Liver (tissue), 9 donors: Measurements from ENCODE around the gene SPARC. TPM values are rescaled to one million over a fixed set of nuclear protein-coding genes. Genes with fewer than 3 reads are reported as not detected.
"Not testable (repeated sequence)": the region's sequence is repeated elsewhere in the genome, so short reads cannot be mapped to it uniquely, and the experiment has no call there.

Source experiments
- DNase-seq: peaks from one replicate; pipeline ENCODE4 v3.0.0-alpha.2; 2017; ENCODE audit warnings: low spot score
- H3K27ac ChIP-seq, 2 donors: one replicate each; pipeline ENCODE4 v1.7.0; 2013; ENCODE audit warnings: inconsistent platforms in 2 of 2, low read length in 2 of 2, control low read depth in 1 of 2, low read depth in 1 of 2, mild to moderate bottlenecking in 1 of 2
- H3K27me3 ChIP-seq, 4 donors: one replicate each; pipeline versions ENCODE4 v1.6.1 to v1.7.0; 2013; ENCODE audit warnings: low read length in 3 of 4, inconsistent platforms in 1 of 4, mild to moderate bottlenecking in 1 of 4, moderate library complexity in 1 of 4; ENCODE audit not compliant: control insufficient read depth in 4 of 4, insufficient read depth in 4 of 4
- H3K36me3 ChIP-seq, 4 donors: one replicate each; pipeline versions ENCODE4 v1.6.1 to v1.7.0; 2013; ENCODE audit warnings: low read length in 3 of 4, mild to moderate bottlenecking in 3 of 4, low read depth in 1 of 4, moderate library complexity in 1 of 4; ENCODE audit not compliant: control insufficient read depth in 4 of 4, insufficient read depth in 3 of 4
- H3K4me1 ChIP-seq, 4 donors: one replicate each; pipeline versions ENCODE4 v1.6.1 to v1.7.0; 2013; ENCODE audit warnings: low read length in 3 of 4, mild to moderate bottlenecking in 3 of 4, moderate library complexity in 1 of 4; ENCODE audit not compliant: control insufficient read depth in 4 of 4, insufficient read depth in 4 of 4
- H3K4me3 ChIP-seq, 3 donors: one replicate each; pipeline versions ENCODE4 v1.6.1 to v1.7.0; 2013; ENCODE audit warnings: low read length in 3 of 3, control low read depth in 1 of 3, low read depth in 1 of 3, mild to moderate bottlenecking in 1 of 3
- H3K9ac ChIP-seq, 2 donors: one replicate each; pipeline ENCODE4 v1.7.0; 2013; ENCODE audit warnings: low read length in 2 of 2, mild to moderate bottlenecking in 2 of 2, moderate library complexity in 2 of 2, control low read depth in 1 of 2, low read depth in 1 of 2
- H3K9me3 ChIP-seq, 4 donors: one replicate each; pipeline versions ENCODE4 v1.6.1 to v1.7.0; 2013; ENCODE audit warnings: low read length in 3 of 4; ENCODE audit not compliant: control insufficient read depth in 4 of 4
- ATF3 ChIP-seq: IDR thresholded peaks from 2 replicates; pipeline ENCODE4 v1.6.1; 2016; ENCODE audit warnings: antibody characterized with exemption
- CTCF ChIP-seq: fragments of 150-350 bp; IDR thresholded peaks from 2 replicates; pipeline ENCODE4 v1.5.1; 2017; ENCODE audit warnings: improper control_type of control experiment, low read depth, low read length; ENCODE audit not compliant: missing input control
- EGR1 ChIP-seq, 2 donors: IDR thresholded peaks; 2 replicates each; pipeline ENCODE4 v1.6.1; 2016 to 2018; ENCODE audit warnings: antibody characterized with exemption in 2 of 2, low read depth in 2 of 2
- FOXA1 ChIP-seq: IDR thresholded peaks from 2 replicates; pipeline ENCODE4 v1.6.1; 2016; ENCODE audit warnings: antibody characterized with exemption
- FOXA2 ChIP-seq: IDR thresholded peaks from 2 replicates; pipeline ENCODE4 v1.6.1; 2016; ENCODE audit warnings: antibody characterized with exemption
- HNF4A ChIP-seq, 2 donors: conservative IDR thresholded peaks; 2 replicates each; pipeline ENCODE4 v1.6.1; 2016; ENCODE audit warnings: antibody characterized with exemption in 2 of 2, mild to moderate bottlenecking in 2 of 2
- HNF4G ChIP-seq: IDR thresholded peaks from 2 replicates; pipeline ENCODE4 v1.6.1; 2016; ENCODE audit warnings: antibody characterized with exemption
- JUND ChIP-seq, 2 donors: IDR thresholded peaks; 2 replicates each; pipeline ENCODE4 v1.6.1; 2016; ENCODE audit warnings: antibody characterized with exemption in 2 of 2
- REST ChIP-seq: IDR thresholded peaks from 2 replicates; pipeline ENCODE4 v1.6.1; 2016; ENCODE audit warnings: antibody characterized with exemption, mild to moderate bottlenecking
- RXRA ChIP-seq, 2 donors: IDR thresholded peaks; 2 replicates each; pipeline ENCODE4 v1.6.1; 2017 to 2018; ENCODE audit warnings: antibody characterized with exemption in 2 of 2, mild to moderate bottlenecking in 1 of 2
- TAF1 ChIP-seq: conservative IDR thresholded peaks from 2 replicates; pipeline ENCODE4 v1.6.1; 2016; ENCODE audit warnings: antibody characterized with exemption, mild to moderate bottlenecking
- YY1 ChIP-seq: IDR thresholded peaks from 2 replicates; pipeline ENCODE4 v1.6.1; 2016; ENCODE audit warnings: antibody characterized with exemption, mild to moderate bottlenecking
- WGBS: extraction: QIAGEN DNeasy Blood & Tissue Kit; methylation state at CpG from one replicate; pipeline ENCODE4 v1.1.7; 2013; 5-methylcytosine and 5-hydroxymethylcytosine counted together
- polyA plus RNA-seq, 2 donors: library from polyadenylated mRNA; stranded (reverse) in 1 of 2; unstranded in 1 of 2; fragments of 200-250 nt in 1 of 2; fragments of >200 nt in 1 of 2; fragmentation: Nextera tagmentation in 1 of 2; extraction: Ambion mirVana in 1 of 2; gene quantifications; one replicate each; pipeline versions ENCODE4 v1.2.1 to v1.2.3, GENCODE V29; 2013 to 2015
- total RNA-seq, 2 donors: library from RNA; depleted of rRNA; stranded (reverse); fragments of >200 nt; gene quantifications; one replicate each; pipeline ENCODE4 v1.2.3, GENCODE V29; 2014
- TF ChIP-seq, protein P1 (sequence below): IDR thresholded peaks from 2 replicates; pipeline ENCODE4 v1.6.1; 2016; ENCODE audit warnings: antibody characterized with exemption
- TF ChIP-seq, protein P2 (sequence below): IDR thresholded peaks from 2 replicates; pipeline ENCODE4 v1.6.1; 2016; ENCODE audit warnings: antibody characterized with exemption
- donor health status: healthy.
- donor health status: healthy.
- donor health status: healthy.
- donor health status: healthy.
- donor health status: healthy.

SPARC gene
- total and polyA plus RNA-seq, 4 donors: 96.6 to 269 (median 110) TPM

DNA sequence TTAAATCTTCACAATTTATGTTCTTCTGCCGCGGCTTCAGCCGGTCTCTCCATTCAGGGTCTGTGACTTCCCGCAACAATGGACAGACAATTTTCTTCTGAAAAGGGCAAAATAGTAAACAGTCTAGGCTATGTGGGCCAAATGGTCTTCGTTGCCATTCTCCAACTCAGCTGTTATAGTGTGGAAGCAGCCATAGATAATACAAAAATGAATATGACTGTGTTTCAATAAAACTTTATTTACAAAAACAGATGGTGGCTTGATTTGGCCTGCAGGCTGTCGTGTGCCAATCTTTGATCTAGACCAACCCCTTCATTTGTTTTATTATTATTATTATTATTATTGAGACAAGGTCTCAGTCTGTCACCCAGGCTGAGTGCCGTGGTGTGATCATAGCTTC lies 43.7 kb upstream of the SPARC start:
- no peak overlapping the region for H3K4me3 ChIP-seq
- no peak overlapping the region for H3K9ac ChIP-seq
- DNase-seq: no peak
- no peak overlapping the region for H3K27ac ChIP-seq
- H3K27me3 ChIP-seq: no peaks in the 10 kb centered on the region
- WGBS: 91% methylated on average over 7 of the region's 7 CpGs
- H3K9me3 ChIP-seq: peaks cover 0 to 3% (median 0%) of the 10 kb centered on the region in 4 donors
- H3K4me1 ChIP-seq: no peaks in the 10 kb centered on the region
- TF ChIP-seq, protein P1, sequence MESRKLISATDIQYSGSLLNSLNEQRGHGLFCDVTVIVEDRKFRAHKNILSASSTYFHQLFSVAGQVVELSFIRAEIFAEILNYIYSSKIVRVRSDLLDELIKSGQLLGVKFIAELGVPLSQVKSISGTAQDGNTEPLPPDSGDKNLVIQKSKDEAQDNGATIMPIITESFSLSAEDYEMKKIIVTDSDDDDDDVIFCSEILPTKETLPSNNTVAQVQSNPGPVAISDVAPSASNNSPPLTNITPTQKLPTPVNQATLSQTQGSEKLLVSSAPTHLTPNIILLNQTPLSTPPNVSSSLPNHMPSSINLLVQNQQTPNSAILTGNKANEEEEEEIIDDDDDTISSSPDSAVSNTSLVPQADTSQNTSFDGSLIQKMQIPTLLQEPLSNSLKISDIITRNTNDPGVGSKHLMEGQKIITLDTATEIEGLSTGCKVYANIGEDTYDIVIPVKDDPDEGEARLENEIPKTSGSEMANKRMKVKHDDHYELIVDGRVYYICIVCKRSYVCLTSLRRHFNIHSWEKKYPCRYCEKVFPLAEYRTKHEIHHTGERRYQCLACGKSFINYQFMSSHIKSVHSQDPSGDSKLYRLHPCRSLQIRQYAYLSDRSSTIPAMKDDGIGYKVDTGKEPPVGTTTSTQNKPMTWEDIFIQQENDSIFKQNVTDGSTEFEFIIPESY: no peak
- TF ChIP-seq JUND (IDR thresholded peaks at IDR 0.05): no peak
- TF ChIP-seq, protein P2, sequence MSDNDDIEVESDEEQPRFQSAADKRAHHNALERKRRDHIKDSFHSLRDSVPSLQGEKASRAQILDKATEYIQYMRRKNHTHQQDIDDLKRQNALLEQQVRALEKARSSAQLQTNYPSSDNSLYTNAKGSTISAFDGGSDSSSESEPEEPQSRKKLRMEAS: no peak
- no peak for TF ChIP-seq TAF1
- TF ChIP-seq HNF4A (conservative IDR thresholded peaks at IDR 0.05): no peak
- TF ChIP-seq YY1: no peak
- TF ChIP-seq ATF3: no peak
- TF ChIP-seq EGR1 (IDR thresholded peaks at IDR 0.05; ENCODE audit: low read depth in 2 of 2): no peak
- no peak for TF ChIP-seq CTCF
- no peak for TF ChIP-seq FOXA2
- no peak for TF ChIP-seq RXRA (IDR thresholded peaks at IDR 0.05)
- no peak for TF ChIP-seq FOXA1
- H3K36me3 ChIP-seq: peaks cover 0 to 3% (median 0%) of the 10 kb centered on the region in 4 donors

DNA sequence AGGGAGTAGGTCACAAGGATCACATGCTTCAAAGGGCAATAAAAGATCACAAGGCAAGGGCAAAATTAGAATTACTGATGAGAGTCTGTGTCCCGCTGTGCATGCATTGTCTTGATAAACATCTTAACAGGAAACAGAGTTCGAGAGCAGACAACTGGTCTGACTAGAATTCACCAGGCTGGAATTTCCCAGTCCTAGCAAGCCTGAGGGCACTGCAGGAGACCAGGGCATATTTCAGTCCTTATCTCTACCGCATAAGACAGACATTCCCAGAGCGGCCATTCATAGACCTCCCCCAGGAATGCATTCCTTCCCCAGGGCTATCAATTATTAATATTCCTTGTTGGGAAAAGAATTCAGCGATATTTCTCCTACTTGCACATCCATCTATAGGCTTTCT lies 42.9 kb upstream of the SPARC start:
- not testable (repeated sequence) for H3K36me3 ChIP-seq, H3K4me3 ChIP-seq, H3K27me3 ChIP-seq, H3K27ac ChIP-seq, H3K4me1 ChIP-seq, H3K9me3 ChIP-seq, DNase-seq, H3K9ac ChIP-seq
- WGBS: 85% methylated on average over 5 of the region's 5 CpGs

DNA sequence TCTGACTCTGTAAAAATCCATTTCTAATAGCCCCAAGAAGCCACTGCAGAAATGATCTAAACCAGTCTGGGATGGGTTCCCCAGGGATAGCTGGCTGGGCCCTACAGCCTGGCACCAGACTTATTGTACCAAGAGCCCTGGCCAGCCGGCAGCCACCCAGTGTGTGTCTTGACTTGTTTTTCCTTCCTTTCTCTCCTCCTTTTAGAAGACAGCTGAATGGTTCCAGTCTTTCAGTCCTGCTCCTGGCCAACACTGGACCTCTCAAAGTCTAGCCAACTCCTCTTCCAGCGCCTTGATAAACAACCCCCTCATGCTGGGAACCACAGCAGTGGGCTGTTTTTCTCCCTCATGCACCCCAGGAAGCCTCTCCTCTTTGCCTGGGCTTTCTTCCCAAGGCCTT lies 37.6 kb upstream of the SPARC start:
- TF ChIP-seq, protein P2: no peak
- TF ChIP-seq RXRA (IDR thresholded peaks at IDR 0.05): no peak
- TF ChIP-seq YY1: no peak
- TF ChIP-seq HNF4G: no peak
- TF ChIP-seq FOXA1: no peak
- no peak for TF ChIP-seq EGR1 (IDR thresholded peaks at IDR 0.05; ENCODE audit: low read depth in 2 of 2)
- TF ChIP-seq HNF4A (conservative IDR thresholded peaks at IDR 0.05): no peak
- no peak for TF ChIP-seq REST
- no peak overlapping the region for H3K4me3 ChIP-seq
- WGBS: 91% methylated on average over 2 of the region's 2 CpGs
- H3K9ac ChIP-seq: no peak overlapping the region
- no peaks in the 10 kb centered on the region for H3K36me3 ChIP-seq
- no peaks in the 10 kb centered on the region for H3K4me1 ChIP-seq
- H3K9me3 ChIP-seq: no peaks in the 10 kb centered on the region
- no peak for DNase-seq
- H3K27me3 ChIP-seq: no peaks in the 10 kb centered on the region
- no peak overlapping the region for H3K27ac ChIP-seq
